Trophoblast cell (in vitro differentiated cells and primary cell): Measurements from ENCODE around the gene TTYH1.

Experiments used
- DNase-seq, 2 donors: peaks; one replicate each; pipeline ENCODE4 v3.0.0-alpha.2; 2016
- H2AFZ ChIP-seq: 2 replicates; pipeline ENCODE4 v1.6.1; 2013; ENCODE audit warnings: low read length, moderate library complexity, mild to moderate bottlenecking; ENCODE audit not compliant: insufficient read depth, poor library complexity
- H2AK5ac ChIP-seq: 2 replicates; pipeline ENCODE4 v1.6.1; 2013; ENCODE audit warnings: mild to moderate bottlenecking, low read length
- H2BK120ac ChIP-seq: 2 replicates; pipeline ENCODE4 v1.6.1; 2013; ENCODE audit warnings: low read length, mild to moderate bottlenecking, moderate library complexity; ENCODE audit not compliant: insufficient read depth, poor library complexity
- H2BK12ac ChIP-seq: 2 replicates; pipeline ENCODE4 v1.6.1; 2013; ENCODE audit warnings: mild to moderate bottlenecking, low read length, moderate library complexity
- H2BK5ac ChIP-seq: 2 replicates; pipeline ENCODE4 v1.6.1; 2013; ENCODE audit warnings: low read length, low read depth, moderate library complexity, mild to moderate bottlenecking; ENCODE audit not compliant: poor library complexity
- H3K14ac ChIP-seq: 2 replicates; pipeline ENCODE4 v1.6.1; 2013; ENCODE audit warnings: mild to moderate bottlenecking, low read length
- H3K18ac ChIP-seq: 2 replicates; pipeline ENCODE4 v1.6.1; 2013; ENCODE audit warnings: mild to moderate bottlenecking, low read length
- H3K23ac ChIP-seq: 2 replicates; pipeline ENCODE4 v1.6.1; 2013; ENCODE audit warnings: low read length
- H3K27ac ChIP-seq: 2 replicates; pipeline ENCODE4 v1.5.1; 2013; ENCODE audit warnings: low read depth, mild to moderate bottlenecking, inconsistent platforms, low read length, moderate library complexity
- H3K27me3 ChIP-seq: 2 replicates; pipeline ENCODE4 v1.6.1; 2013; ENCODE audit warnings: inconsistent platforms, mild to moderate bottlenecking, low read length, moderate library complexity; ENCODE audit not compliant: insufficient read depth
- H3K36me3 ChIP-seq, 2 experiments: 1 replicate in 1 of 2; 2 replicates in 1 of 2; pipeline ENCODE4 v1.6.1; 2013; ENCODE audit warnings: low read length in 2 of 2, mild to moderate bottlenecking in 2 of 2, moderate library complexity in 1 of 2; ENCODE audit not compliant: insufficient read depth in 2 of 2, control insufficient read depth in 1 of 2
- H3K4ac ChIP-seq: 2 replicates; pipeline ENCODE4 v1.6.1; 2013; ENCODE audit warnings: low read depth, mild to moderate bottlenecking, low read length, moderate library complexity
- H3K4me1 ChIP-seq, 2 experiments: 1 replicate in 1 of 2; 2 replicates in 1 of 2; pipeline ENCODE4 v1.6.1; 2013; ENCODE audit warnings: low read length in 2 of 2, mild to moderate bottlenecking in 2 of 2, moderate library complexity in 1 of 2; ENCODE audit not compliant: insufficient read depth in 2 of 2, control insufficient read depth in 1 of 2
- H3K4me2 ChIP-seq: 2 replicates; pipeline ENCODE4 v1.6.1; 2013; ENCODE audit warnings: inconsistent platforms, mild to moderate bottlenecking, low read length, moderate library complexity
- H3K4me3 ChIP-seq: 2 replicates; pipeline ENCODE4 v1.5.1; 2013; ENCODE audit warnings: mild to moderate bottlenecking, low read depth, low read length, inconsistent platforms
- H3K79me1 ChIP-seq: one replicate; pipeline ENCODE4 v1.6.1; 2013; ENCODE audit warnings: low read length
- H3K79me2 ChIP-seq: 2 replicates; pipeline ENCODE4 v1.6.1; 2013; ENCODE audit warnings: low read length, mild to moderate bottlenecking; ENCODE audit not compliant: control insufficient read depth, insufficient read depth, poor library complexity
- H3K9ac ChIP-seq: 2 replicates; pipeline ENCODE4 v1.6.1; 2013; ENCODE audit warnings: mild to moderate bottlenecking, low read length
- H3K9me3 ChIP-seq: 2 replicates; pipeline ENCODE4 v1.6.1; 2013; ENCODE audit warnings: low read depth, mild to moderate bottlenecking, control low read depth, inconsistent platforms, low read length; ENCODE audit not compliant: insufficient read depth
- H4K12ac ChIP-seq: 2 replicates; pipeline ENCODE4 v1.6.1; 2013; ENCODE audit warnings: low read depth, mild to moderate bottlenecking, low read length, moderate library complexity
- H4K8ac ChIP-seq: 2 replicates; pipeline ENCODE4 v1.6.1; 2013; ENCODE audit warnings: low read depth, mild to moderate bottlenecking, low read length, moderate library complexity
- H4K91ac ChIP-seq: one replicate; pipeline ENCODE4 v1.6.1; 2013; ENCODE audit warnings: low read depth, mild to moderate bottlenecking, low read length, moderate library complexity
- WGBS: extraction: QIAGEN DNeasy Blood & Tissue Kit; methylation state at CpG from one replicate; pipeline ENCODE4 v1.1.7; 2013; ENCODE audit warnings: missing lambda C conversion rate; ENCODE audit not compliant: insufficient read length, insufficient coverage; ENCODE audit errors: extremely low coverage; 5-methylcytosine and 5-hydroxymethylcytosine counted together

TTYH1 gene

GRCh38 chr19:54457773-54458647 is 42.7 kb downstream of the TTYH1 start:
- Histone ChIP-seq H2BK120ac (no peak overlapping the region), H3K4ac (no peak overlapping the region), H3K4me3 (no peak overlapping the region), H2AK5ac (no peak overlapping the region), H3K79me1 (peaks cover 4% of the 10 kb centered on the region), H3K9me3 (no peaks in the 10 kb centered on the region), H3K27ac (no peak overlapping the region), H2BK5ac (no peak overlapping the region), H3K18ac (no peak overlapping the region), H3K23ac (no peak overlapping the region), H3K27me3 (no peaks in the 10 kb centered on the region), H3K9ac (no peak overlapping the region), H3K4me1 (peaks cover 9 to 10% of the 10 kb centered on the region in 2 experiments), H2AFZ (no peak overlapping the region), H2BK12ac (no peak overlapping the region), H4K12ac (no peak overlapping the region), H3K36me3 (peaks cover 91 to 92% of the 10 kb centered on the region in 2 experiments), H4K8ac (no peak overlapping the region), H4K91ac (no peak overlapping the region), H3K4me2 (no peak overlapping the region), H3K79me2 (peaks cover 3% of the 10 kb centered on the region), H3K14ac (no peak overlapping the region)
- no peak for DNase-seq
- WGBS, result no CpG with 5 or more reads among the region's 42 CpGs

- H3K14ac ChIP-seq, result no peak overlapping the region
- WGBS, result no CpG with 5 or more reads among the region's 11 CpGs
Observed at GRCh38 chr19:54458648-54459281, 43.5 kb downstream of the TTYH1 start.

GRCh38 chr19:54459282-54460229 is 44.3 kb downstream of the TTYH1 start:
- Histone ChIP-seq H3K4me3 (no peak overlapping the region), H3K9me3 (peaks cover 2% of the 10 kb centered on the region), H2AFZ (no peak overlapping the region), H3K4me1 (peaks cover 13 to 15% of the 10 kb centered on the region in 2 experiments), H2BK120ac (no peak overlapping the region), H3K9ac (no peak overlapping the region), H2BK5ac (no peak overlapping the region), H2BK12ac (no peak overlapping the region), H3K79me2 (peaks cover 6% of the 10 kb centered on the region), H3K18ac (no peak overlapping the region), H3K27me3 (no peaks in the 10 kb centered on the region), H2AK5ac (no peak overlapping the region), H3K79me1 (peaks cover 14% of the 10 kb centered on the region), H3K23ac (no peak overlapping the region), H4K91ac (no peak overlapping the region), H3K27ac (no peak overlapping the region), H3K14ac (no peak overlapping the region), H4K8ac (no peak overlapping the region), H4K12ac (peak overlapping the region; percentile 39), H3K4ac (no peak overlapping the region), H3K4me2 (no peak overlapping the region), H3K36me3 (peaks cover 77% of the 10 kb centered on the region in 2 experiments)
- no CpG with 5 or more reads among the region's 16 CpGs for WGBS
- no peak for DNase-seq

More at GRCh38 chr19:54458648-54459281, 43.5 kb downstream of the TTYH1 start:
- Histone ChIP-seq H3K27me3 (no peaks in the 10 kb centered on the region), H2AK5ac (no peak overlapping the region), H3K9me3 (no peaks in the 10 kb centered on the region), H3K4me3 (no peak overlapping the region), H3K4ac (no peak overlapping the region), H4K8ac (no peak overlapping the region), H3K36me3 (peaks cover 85% of the 10 kb centered on the region in 2 experiments), H2BK12ac (no peak overlapping the region), H2BK5ac (no peak overlapping the region), H2BK120ac (no peak overlapping the region), H4K91ac (no peak overlapping the region), H4K12ac (no peak overlapping the region), H3K27ac (no peak overlapping the region), H3K23ac (no peak overlapping the region), H3K4me2 (no peak overlapping the region), H3K79me1 (peaks cover 8% of the 10 kb centered on the region), H2AFZ (no peak overlapping the region), H3K18ac (no peak overlapping the region), H3K79me2 (peaks cover 6% of the 10 kb centered on the region), H3K4me1 (peaks cover 10 to 11% of the 10 kb centered on the region in 2 experiments), H3K9ac (no peak overlapping the region)
- DNase-seq, result no peak
